GM23338 (cell line): Measurements from ENCODE around the gene ZDHHC6. TPM values are rescaled to one million over a fixed set of nuclear protein-coding genes. Genes with fewer than 3 reads are reported as not detected.

Experiments
- ATAC-seq: fragments of 200-7000 bp; cut with Tn5 transposase; 3 replicates; pipeline ENCODE4 v1.9.1; 2020
- DNase-seq: peaks from one replicate; pipeline ENCODE4 v3.0.0-alpha.2; 2015; ENCODE audit warnings: low spot score
- H2AFZ ChIP-seq: fragments of 200-600 bp; sonication (generic); 2 replicates; pipeline ENCODE4 v1.8.0; 2016; ENCODE audit warnings: antibody characterized with exemption, mild to moderate bottlenecking, moderate library complexity
- H3F3A ChIP-seq: fragments of 200-600 bp; sonication (generic); replicated peaks from 2 replicates; pipeline ENCODE4 v1.8.0; 2017; ENCODE audit warnings: antibody characterized with exemption, mixed run types, low read depth
- H3K27ac ChIP-seq: fragments of 200-600 bp; sonication (generic); 2 replicates; pipeline ENCODE4 v1.6.1; 2016; ENCODE audit warnings: low read depth
- H3K27me3 ChIP-seq: fragments of 200-600 bp; sonication (generic); 2 replicates; pipeline ENCODE4 v1.8.0; 2016; ENCODE audit warnings: mild to moderate bottlenecking, mixed run types, moderate library complexity; ENCODE audit not compliant: insufficient read depth
- H3K36me3 ChIP-seq: fragments of 200-600 bp; sonication (generic); 2 replicates; pipeline ENCODE4 v1.8.0; 2016; ENCODE audit warnings: mild to moderate bottlenecking; ENCODE audit not compliant: insufficient read depth
- H3K4me1 ChIP-seq: fragments of 200-600 bp; sonication (generic); 2 replicates; pipeline ENCODE4 v1.8.0; 2016; ENCODE audit warnings: mild to moderate bottlenecking, moderate library complexity; ENCODE audit not compliant: insufficient read depth
- H3K4me2 ChIP-seq: fragments of 200-600 bp; sonication (generic); 2 replicates; pipeline ENCODE4 v1.7.1; 2017; ENCODE audit warnings: mixed run types
- H3K4me3 ChIP-seq: fragments of 200-600 bp; sonication (generic); 2 replicates; pipeline ENCODE4 v1.6.1; 2016; ENCODE audit warnings: mixed run types
- H3K79me2 ChIP-seq: fragments of 200-600 bp; sonication (generic); replicated peaks from 2 replicates; pipeline ENCODE4 v1.8.0; 2017; ENCODE audit warnings: mild to moderate bottlenecking; ENCODE audit not compliant: insufficient read depth
- H3K9me2 ChIP-seq: fragments of 200-600 bp; sonication (generic); 2 replicates; pipeline ENCODE4 v1.8.0; 2017; ENCODE audit not compliant: insufficient read depth
- H4K20me1 ChIP-seq: fragments of 200-600 bp; sonication (generic); replicated peaks from 2 replicates; pipeline ENCODE4 v1.8.0; 2017; ENCODE audit warnings: mild to moderate bottlenecking; ENCODE audit not compliant: insufficient read depth
- H3K27ac Mint-ChIP-seq: 2 replicates; pipeline ENCODE4 v1.8.0; 2020; ENCODE audit warnings: inconsistent platforms, mild to moderate bottlenecking, moderate library complexity, mixed read lengths
- H3K27me3 Mint-ChIP-seq: 3 replicates; pipeline ENCODE4 v1.8.0; 2022; ENCODE audit warnings: low read depth, mild to moderate bottlenecking, moderate library complexity, mixed read lengths, inconsistent platforms; ENCODE audit not compliant: insufficient read depth, poor library complexity
- H3K36me3 Mint-ChIP-seq: 3 replicates; pipeline ENCODE4 v1.8.0; 2021; ENCODE audit warnings: low read depth, mild to moderate bottlenecking, inconsistent platforms, moderate library complexity, mixed read lengths
- H3K4me1 Mint-ChIP-seq: 3 replicates; pipeline ENCODE4 v1.8.0; 2020; ENCODE audit warnings: mild to moderate bottlenecking, inconsistent platforms, mixed read lengths
- H3K4me3 Mint-ChIP-seq: 3 replicates; pipeline ENCODE4 v1.8.0; 2021; ENCODE audit warnings: moderate library complexity, mild to moderate bottlenecking, inconsistent platforms, mixed read lengths
- H3K9me3 Mint-ChIP-seq: 3 replicates; pipeline ENCODE4 v1.8.0; 2020; ENCODE audit warnings: moderate library complexity, mild to moderate bottlenecking, inconsistent platforms, mixed read lengths
- CREB1 ChIP-seq: fragments of 250-450 bp; sonication (Bioruptor Pico); IDR thresholded peaks from 2 replicates; pipeline ENCODE4 v1.5.0; 2020; ENCODE audit warnings: low read depth, mild to moderate bottlenecking, moderate library complexity
- CTCF ChIP-seq, 2 experiments: fragments of 200-600 bp in 1 of 2; sonication (generic) in 1 of 2; conservative IDR thresholded peaks; 2 replicates each; pipeline versions ENCODE4 v1.5.1 to v1.6.1; 2016 to 2017; ENCODE audit warnings: antibody characterized with exemption in 2 of 2, low read depth in 2 of 2, mild to moderate bottlenecking in 2 of 2, moderate library complexity in 1 of 2
- ETS1 ChIP-seq: IDR thresholded peaks from 2 replicates; pipeline ENCODE4 v1.6.1; 2016; ENCODE audit warnings: antibody characterized with exemption
- EZH2 ChIP-seq: fragments of 200-600 bp; sonication (generic); IDR thresholded peaks from one replicate; pipeline ENCODE4 v1.8.0; 2017; ENCODE audit warnings: antibody characterized with exemption, mild to moderate bottlenecking, low read depth; ENCODE audit not compliant: unreplicated experiment
- EZH2phosphoT487 ChIP-seq: fragments of 200-600 bp; sonication (generic); IDR thresholded peaks from one replicate; pipeline ENCODE4 v1.8.1; 2018; ENCODE audit warnings: antibody characterized with exemption; ENCODE audit not compliant: unreplicated experiment
- JUNB ChIP-seq: IDR thresholded peaks from one replicate; pipeline ENCODE4 v1.6.1; 2016; ENCODE audit warnings: antibody characterized with exemption; ENCODE audit not compliant: unreplicated experiment
- NANOG ChIP-seq: IDR thresholded peaks from 2 replicates; pipeline ENCODE4 v1.6.1; 2016; ENCODE audit warnings: antibody characterized with exemption, borderline replicate concordance
- POLR2AphosphoS5 ChIP-seq: IDR thresholded peaks from 2 replicates; pipeline ENCODE4 v1.6.1; 2016; ENCODE audit warnings: antibody characterized with exemption, low read depth
- REST ChIP-seq: IDR thresholded peaks from one replicate; pipeline ENCODE4 v1.6.1; 2018; ENCODE audit warnings: antibody characterized with exemption; ENCODE audit not compliant: unreplicated experiment
- STAT1 ChIP-seq: IDR thresholded peaks from one replicate; pipeline ENCODE4 v1.6.1; 2016; ENCODE audit warnings: antibody characterized with exemption; ENCODE audit not compliant: unreplicated experiment
- ZNF114 ChIP-seq: fragments of 250-450 bp; sonication (Bioruptor Pico); IDR thresholded peaks from 2 replicates; pipeline ENCODE4 v1.5.0; 2020; ENCODE audit warnings: mild to moderate bottlenecking, moderate library complexity
- ZNF331 ChIP-seq: fragments of 250-450 bp; sonication (Bioruptor Pico); IDR thresholded peaks from 2 replicates; pipeline ENCODE4 v1.5.0; 2020; ENCODE audit warnings: low read depth, mild to moderate bottlenecking, moderate library complexity
- polyA plus RNA-seq: library from polyadenylated mRNA; unstranded; fragments of >200 nt; fragmentation: Nextera tagmentation; extraction: Ambion mirVana; gene quantifications from 2 replicates; pipeline ENCODE4 v1.2.1, GENCODE V29; 2016
- total RNA-seq: library from RNA; depleted of rRNA; stranded (reverse); fragments of >200 nt; shearing (Covaris generic); gene quantifications from 2 replicates; pipeline ENCODE4 v1.2.3, GENCODE V29; 2014

ZDHHC6 gene
- total and polyA plus RNA-seq, 2 experiments from 2014 or later: 24.6 to 33.7 TPM

GRCh38 chr10:112426111-112426510, 20.6 kb downstream of the ZDHHC6 start:
- Histone ChIP-seq H4K20me1 (no peaks in the 10 kb centered on the region), H3K27ac (no peak overlapping the region), H3F3A (no peaks in the 10 kb centered on the region), H2AFZ (no peak overlapping the region), H3K79me2 (no peaks in the 10 kb centered on the region), H3K9me2 (no peaks in the 10 kb centered on the region), H3K27me3 (no peaks in the 10 kb centered on the region), H3K4me3 (no peak overlapping the region), H3K4me2 (no peak overlapping the region), H3K36me3 (no peaks in the 10 kb centered on the region), H3K4me1 (no peaks in the 10 kb centered on the region)
- H3K4me1 Mint-ChIP-seq: no peaks in the 10 kb centered on the region
- no peak for ATAC-seq
- no peak overlapping the region for H3K4me3 Mint-ChIP-seq
- H3K27ac Mint-ChIP-seq: no peak overlapping the region
- peaks cover 6% of the 10 kb centered on the region for H3K36me3 Mint-ChIP-seq
- no peak for DNase-seq
- H3K9me3 Mint-ChIP-seq: no peaks in the 10 kb centered on the region
- no peak for TF ChIP-seq ZNF331 (CRISPR knock-in tag)
- peaks cover 4% of the 10 kb centered on the region for H3K27me3 Mint-ChIP-seq

GRCh38 chr10:112424651-112425050, 22.1 kb downstream of the ZDHHC6 start:
- H3K27ac ChIP-seq: no peak overlapping the region
- Mint-ChIP-seq H3K4me3 (no peak overlapping the region), H3K27ac (no peak overlapping the region)
- TF ChIP-seq CREB1 (CRISPR knock-in tag) (no peak), ZNF114 (CRISPR knock-in tag) (no peak), STAT1 (no peak), NANOG (no peak), EZH2phosphoT487 (no peak), EZH2 (no peak), JUNB (no peak), CTCF (conservative IDR thresholded peaks at IDR 0.05; ENCODE audit: low read depth in 2 of 2) (no peak), ZNF331 (CRISPR knock-in tag) (no peak), POLR2AphosphoS5 (no peak), REST (no peak), ETS1 (no peak)

More at GRCh38 chr10:112424651-112425050, 22.1 kb downstream of the ZDHHC6 start:
- Histone ChIP-seq H3K4me2 (no peak overlapping the region), H2AFZ (no peak overlapping the region), H3K36me3 (no peaks in the 10 kb centered on the region), H3K79me2 (no peaks in the 10 kb centered on the region), H3K9me2 (no peaks in the 10 kb centered on the region), H4K20me1 (no peaks in the 10 kb centered on the region), H3K4me3 (no peak overlapping the region), H3K27me3 (no peaks in the 10 kb centered on the region), H3K4me1 (no peaks in the 10 kb centered on the region), H3F3A (no peaks in the 10 kb centered on the region)
- H3K36me3 Mint-ChIP-seq: no peaks in the 10 kb centered on the region
- H3K4me1 Mint-ChIP-seq: no peaks in the 10 kb centered on the region
- DNase-seq (no peak), ATAC-seq (no peak)
- no peaks in the 10 kb centered on the region for H3K9me3 Mint-ChIP-seq
- H3K27me3 Mint-ChIP-seq: peaks cover 2% of the 10 kb centered on the region
